ENCODE measurements around the gene UBR4.

DNA sequence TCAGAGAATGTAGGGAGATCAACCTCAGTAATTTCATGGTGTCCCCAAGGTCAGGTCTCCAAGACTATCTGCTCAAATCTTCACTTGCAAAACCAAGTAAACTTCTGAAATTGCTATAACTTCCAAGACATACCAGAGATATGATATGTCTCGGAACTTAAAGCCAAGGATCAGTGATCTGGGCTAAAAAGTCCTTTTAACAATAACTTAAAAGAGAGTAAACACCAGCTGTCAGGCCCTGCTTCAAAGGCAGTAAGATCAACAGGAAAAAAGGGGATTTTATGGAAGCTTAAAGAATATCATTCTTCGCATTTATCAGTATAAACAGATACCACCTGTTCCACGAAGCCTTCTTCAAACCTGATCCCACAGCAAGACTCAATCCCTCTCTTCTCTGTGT lies 13.7 kb downstream of the UBR4 start:
- TF ChIP-seq CTCF (IDR thresholded peaks at IDR 0.05) (no peak), POLR2A (IDR thresholded peaks at IDR 0.05) (no peak)
